GM12878 (cell line): ENCODE data around the gene MED13L.

ENCODE experiments used
- BRCA1 ChIP-seq: IDR thresholded peaks from 2 replicates; pipeline ENCODE4 v1.6.1; 2011; ENCODE audit warnings: low read depth, low read length, improper control_type of control experiment
- CBFB ChIP-seq: IDR thresholded peaks from 2 replicates; pipeline ENCODE4 v1.6.1; 2016; ENCODE audit warnings: antibody characterized with exemption, low read depth
- CTCF ChIP-seq, 3 experiments: IDR thresholded peaks in 2 of 3; conservative IDR thresholded peaks in 1 of 3; 2 replicates each; pipeline ENCODE4 v1.5.1; 2011; ENCODE audit warnings: low read depth in 3 of 3, low read length in 3 of 3, mild to moderate bottlenecking in 3 of 3, control low read depth in 2 of 3, moderate library complexity in 2 of 3, inconsistent platforms in 1 of 3, mixed read lengths in 1 of 3; ENCODE audit not compliant: control insufficient read depth in 2 of 3, insufficient read depth in 1 of 3; ENCODE audit errors: extremely low read depth in 1 of 3
- EP300 ChIP-seq, 2 experiments: fragments of 150-350 bp in 1 of 2; IDR thresholded peaks; 2 replicates each; pipeline ENCODE4 v1.6.1; 2011 to 2012; ENCODE audit warnings: low read depth in 2 of 2, low read length in 2 of 2, borderline replicate concordance in 1 of 2, improper control_type of control experiment in 1 of 2, inconsistent platforms in 1 of 2; ENCODE audit not compliant: control insufficient read depth in 1 of 2
- EZH2 ChIP-seq: IDR thresholded peaks from 2 replicates; pipeline ENCODE4 v1.6.1; 2012; ENCODE audit warnings: low read depth, mild to moderate bottlenecking, control low read depth, inconsistent platforms, low read length, borderline replicate concordance; ENCODE audit not compliant: control insufficient read depth
- HDGF ChIP-seq: fragments of 450-650 bp; IDR thresholded peaks from 2 replicates; pipeline ENCODE4 v1.6.1; 2016; ENCODE audit warnings: antibody characterized with exemption
- IRF5 ChIP-seq: fragments of 450-650 bp; IDR thresholded peaks from 2 replicates; pipeline ENCODE4 v1.6.1; 2017; ENCODE audit warnings: borderline replicate concordance
- POLR2AphosphoS2 ChIP-seq: IDR thresholded peaks from 2 replicates; pipeline ENCODE4 v1.6.1; 2011; ENCODE audit warnings: low read depth, mild to moderate bottlenecking, low read length, improper control_type of control experiment, moderate library complexity
- POLR2AphosphoS5 ChIP-seq: IDR thresholded peaks from 2 replicates; pipeline ENCODE4 v1.6.1; 2011; ENCODE audit warnings: mild to moderate bottlenecking, low read length, inconsistent platforms
- PRDM15 ChIP-seq: fragments of 450-650 bp; formaldehyde crosslinking; IDR thresholded peaks from 2 replicates; pipeline ENCODE4 v1.4.0; 2020; ENCODE audit warnings: mild to moderate bottlenecking, moderate library complexity
- RAD21 ChIP-seq: IDR thresholded peaks from 2 replicates; pipeline ENCODE4 v1.6.1; 2011; ENCODE audit warnings: mild to moderate bottlenecking, low read depth, low read length, moderate library complexity; ENCODE audit not compliant: insufficient read depth
- ZNF217 ChIP-seq: fragments of 450-650 bp; IDR thresholded peaks from 2 replicates; pipeline ENCODE4 v1.6.1; 2017; ENCODE audit warnings: antibody characterized with exemption, mild to moderate bottlenecking
- TF ChIP-seq, protein P1 (sequence below): fragments of 450-650 bp; IDR thresholded peaks from 2 replicates; pipeline ENCODE4 v1.6.1; 2017; ENCODE audit warnings: mild to moderate bottlenecking

- no peak for TF ChIP-seq PRDM15 (CRISPR knock-in tag)
- TF ChIP-seq CTCF (IDR thresholded peaks at IDR 0.05 in 2 of 3, conservative IDR thresholded peaks at IDR 0.05 in 1 of 3; ENCODE audit: control insufficient read depth in 2 of 3, extremely low read depth in 1 of 3, insufficient read depth in 1 of 3, low read depth in 3 of 3, low read length in 3 of 3): no peak
- no peak for TF ChIP-seq IRF5
- no peak for TF ChIP-seq EZH2
- no peak for TF ChIP-seq HDGF
- TF ChIP-seq POLR2AphosphoS5: no peak
- TF ChIP-seq POLR2AphosphoS2: no peak
- TF ChIP-seq ZNF217: no peak
- TF ChIP-seq EP300 (IDR thresholded peaks at IDR 0.05; ENCODE audit: borderline replicate concordance in 1 of 2, control insufficient read depth in 1 of 2, low read depth in 2 of 2, low read length in 2 of 2): no peak
- no peak for TF ChIP-seq BRCA1
- TF ChIP-seq RAD21: no peak
- TF ChIP-seq, protein P1, sequence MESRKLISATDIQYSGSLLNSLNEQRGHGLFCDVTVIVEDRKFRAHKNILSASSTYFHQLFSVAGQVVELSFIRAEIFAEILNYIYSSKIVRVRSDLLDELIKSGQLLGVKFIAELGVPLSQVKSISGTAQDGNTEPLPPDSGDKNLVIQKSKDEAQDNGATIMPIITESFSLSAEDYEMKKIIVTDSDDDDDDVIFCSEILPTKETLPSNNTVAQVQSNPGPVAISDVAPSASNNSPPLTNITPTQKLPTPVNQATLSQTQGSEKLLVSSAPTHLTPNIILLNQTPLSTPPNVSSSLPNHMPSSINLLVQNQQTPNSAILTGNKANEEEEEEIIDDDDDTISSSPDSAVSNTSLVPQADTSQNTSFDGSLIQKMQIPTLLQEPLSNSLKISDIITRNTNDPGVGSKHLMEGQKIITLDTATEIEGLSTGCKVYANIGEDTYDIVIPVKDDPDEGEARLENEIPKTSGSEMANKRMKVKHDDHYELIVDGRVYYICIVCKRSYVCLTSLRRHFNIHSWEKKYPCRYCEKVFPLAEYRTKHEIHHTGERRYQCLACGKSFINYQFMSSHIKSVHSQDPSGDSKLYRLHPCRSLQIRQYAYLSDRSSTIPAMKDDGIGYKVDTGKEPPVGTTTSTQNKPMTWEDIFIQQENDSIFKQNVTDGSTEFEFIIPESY: no peak
- no peak for TF ChIP-seq CBFB
Measured at GRCh38 chr12:115973968-115974724, 303.3 kb downstream of the MED13L start.
